Activated B cell treated with CpG ODN at 0.5 μM for 24 hours (primary cell): ENCODE measurements around the gene ZIC4. TPM values are rescaled to one million over a fixed set of nuclear protein-coding genes. Genes with fewer than 3 reads are reported as not detected.

Experiments
- ATAC-seq: fragments of 200-7000 bp; cut with Tn5 transposase; one replicate; pipeline ENCODE4 v1.10.0; 2021; ENCODE audit warnings: low read depth, mild to moderate bottlenecking, moderate library complexity
- CTCF ChIA-PET: fragments of 350-600 bp; sonication (Branson Sonifier 250); formaldehyde crosslinking; loops from one replicate; lab custom pipeline; 2021; ENCODE audit warnings: antibody characterized with exemption; lab: Charles Lee
- POLR2A ChIA-PET: fragments of 350-600 bp; sonication (Branson Sonifier 250); formaldehyde crosslinking; loops from one replicate; lab custom pipeline; 2021; ENCODE audit warnings: antibody characterized with exemption; lab: Charles Lee
- DNase-seq: peaks from one replicate; pipeline ENCODE4 v3.0.0; 2022
- H3K27ac Mint-ChIP-seq: one replicate; pipeline ENCODE4 v1.8.0; 2020; ENCODE audit warnings: mixed read lengths
- H3K27me3 Mint-ChIP-seq: one replicate; pipeline ENCODE4 v1.8.0; 2021; ENCODE audit warnings: mixed read lengths
- H3K36me3 Mint-ChIP-seq: one replicate; pipeline ENCODE4 v1.8.0; 2021; ENCODE audit warnings: low read depth, mixed read lengths
- H3K4me1 Mint-ChIP-seq: one replicate; pipeline ENCODE4 v1.8.0; 2021; ENCODE audit warnings: mixed read lengths
- H3K4me3 Mint-ChIP-seq: one replicate; pipeline ENCODE4 v1.8.0; 2020; ENCODE audit warnings: mild to moderate bottlenecking, mixed read lengths
- H3K9me3 Mint-ChIP-seq: one replicate; pipeline ENCODE4 v1.8.0; 2020; ENCODE audit warnings: mixed read lengths
- intact Hi-C: fragments of 100-400 bp; cut with micrococcal nuclease; formaldehyde crosslinking; loops from one replicate; pipeline ENCODE4 v1.15.1; 2024
- total RNA-seq: library from RNA; stranded (reverse); gene quantifications from 2 replicates; pipeline ENCODE4 v1.2.3, GENCODE V29; 2022
- TF ChIP-seq, protein P1 (sequence below): fragments of 200-600 bp; IDR thresholded peaks from one replicate; pipeline ENCODE4 v1.8.0; 2022; ENCODE audit warnings: antibody characterized with exemption, mild to moderate bottlenecking

ZIC4 gene
- total RNA-seq, 1 donor from 2014 or later: not detected

DNA sequence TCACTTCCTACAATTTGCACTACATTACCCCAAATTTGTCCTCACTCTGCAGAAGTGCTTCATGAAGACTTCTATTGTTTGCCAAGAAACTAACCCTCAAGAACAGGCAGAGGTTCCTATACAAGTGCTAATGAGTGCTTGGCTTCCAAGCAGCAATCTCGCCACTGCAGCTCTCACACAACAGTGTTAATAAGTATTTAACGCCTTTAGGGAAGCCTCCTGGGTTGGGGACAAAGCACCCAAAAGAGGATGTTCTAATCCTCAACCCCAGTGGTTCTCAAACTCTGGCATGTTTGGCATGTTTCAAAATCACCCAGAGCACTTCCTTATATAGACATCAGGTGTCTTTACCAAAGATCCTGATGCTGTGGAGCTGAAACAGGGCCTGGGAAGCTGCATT is 64.6 kb downstream of the ZIC4 start:
- no peak for DNase-seq
- TF ChIP-seq, protein P1, sequence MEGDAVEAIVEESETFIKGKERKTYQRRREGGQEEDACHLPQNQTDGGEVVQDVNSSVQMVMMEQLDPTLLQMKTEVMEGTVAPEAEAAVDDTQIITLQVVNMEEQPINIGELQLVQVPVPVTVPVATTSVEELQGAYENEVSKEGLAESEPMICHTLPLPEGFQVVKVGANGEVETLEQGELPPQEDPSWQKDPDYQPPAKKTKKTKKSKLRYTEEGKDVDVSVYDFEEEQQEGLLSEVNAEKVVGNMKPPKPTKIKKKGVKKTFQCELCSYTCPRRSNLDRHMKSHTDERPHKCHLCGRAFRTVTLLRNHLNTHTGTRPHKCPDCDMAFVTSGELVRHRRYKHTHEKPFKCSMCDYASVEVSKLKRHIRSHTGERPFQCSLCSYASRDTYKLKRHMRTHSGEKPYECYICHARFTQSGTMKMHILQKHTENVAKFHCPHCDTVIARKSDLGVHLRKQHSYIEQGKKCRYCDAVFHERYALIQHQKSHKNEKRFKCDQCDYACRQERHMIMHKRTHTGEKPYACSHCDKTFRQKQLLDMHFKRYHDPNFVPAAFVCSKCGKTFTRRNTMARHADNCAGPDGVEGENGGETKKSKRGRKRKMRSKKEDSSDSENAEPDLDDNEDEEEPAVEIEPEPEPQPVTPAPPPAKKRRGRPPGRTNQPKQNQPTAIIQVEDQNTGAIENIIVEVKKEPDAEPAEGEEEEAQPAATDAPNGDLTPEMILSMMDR: no peak
- no peak for ATAC-seq
- POLR2A ChIA-PET: no interaction called here
- intact Hi-C loops: no loop called here
- CTCF ChIA-PET: no interaction called here
- H3K4me3 Mint-ChIP-seq: no peak overlapping the region
- no peaks in the 10 kb centered on the region for H3K36me3 Mint-ChIP-seq
- no peaks in the 10 kb centered on the region for H3K9me3 Mint-ChIP-seq
- H3K27ac Mint-ChIP-seq: no peak overlapping the region
- H3K27me3 Mint-ChIP-seq: no peaks in the 10 kb centered on the region
- H3K4me1 Mint-ChIP-seq: no peaks in the 10 kb centered on the region

DNA sequence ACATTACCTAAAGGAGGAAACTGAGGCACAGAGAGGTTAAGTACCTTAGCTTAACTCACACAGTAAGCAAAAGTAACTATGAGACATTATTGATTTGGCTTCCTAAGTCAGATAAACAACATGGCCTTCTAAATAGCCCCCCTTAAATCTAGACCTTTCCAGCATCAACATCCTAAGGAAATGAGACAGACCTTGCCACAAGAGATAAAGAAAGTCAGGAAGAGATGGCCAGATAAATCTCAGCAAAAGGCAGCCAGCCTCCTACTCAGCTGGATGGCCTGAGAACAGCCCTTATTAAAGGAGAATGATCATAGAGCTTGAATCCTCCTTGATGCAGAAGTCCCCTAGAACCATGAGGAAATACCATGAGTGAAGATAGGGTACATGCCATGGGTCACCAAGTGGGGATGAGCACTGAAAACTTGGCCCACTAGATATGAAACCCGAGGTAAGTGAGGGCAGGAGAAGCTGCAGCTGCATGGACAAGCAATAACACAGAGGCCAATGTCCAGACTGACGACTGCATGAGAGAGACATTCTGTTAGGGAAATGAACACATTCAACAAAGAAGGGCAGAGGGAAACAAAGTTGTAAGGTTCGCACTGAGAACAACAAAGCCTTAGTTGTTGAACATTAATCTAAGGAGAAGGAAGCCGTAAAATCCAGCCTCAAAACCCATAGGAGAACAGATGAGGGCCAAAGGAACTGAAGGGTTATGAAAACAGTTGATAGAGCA is 69.6 kb downstream of the ZIC4 start:
- intact Hi-C loops: no loop called here
- Mint-ChIP-seq H3K27me3 (no peaks in the 10 kb centered on the region), H3K36me3 (no peaks in the 10 kb centered on the region), H3K4me1 (no peaks in the 10 kb centered on the region), H3K27ac (no peak overlapping the region), H3K4me3 (no peak overlapping the region), H3K9me3 (no peaks in the 10 kb centered on the region)
- TF ChIP-seq, protein P1: no peak
- no peak for DNase-seq
- ChIA-PET CTCF (no interaction called here), POLR2A (no interaction called here)
- no peak for ATAC-seq

Other genes starting within 250 kb of the ZIC4 start
- not detected in 2 replicates for gene ZIC1, start 2.8 kb upstream of the ZIC4 start, total RNA-seq